UCSD-AML1 (cell line): ENCODE results near the gene IFNB1.

Experiments used
- DNase-seq: peaks from one replicate; lab custom pipeline; 2025; ENCODE audit not compliant: unreplicated experiment; lab: John Stamatoyannopoulos, UW

Gene IFNB1

GRCh38 chr9:21077781-21078180 is at the start of gene IFNB1:
IFNB1 (minus strand) TSS chr9:21077942; CDS start chr9:21077869, 73 bp downstream.
- DNase-seq, result no peak

- DNase-seq, result no peak
These were observed 44.0 kb upstream of the IFNB1 start for GRCh38 chr9:21121595-21122251.

GRCh38 chr9:21121079-21121478 is 43.3 kb upstream of the IFNB1 start:
- no peak for DNase-seq

- peak; percentile 51 for DNase-seq
These were observed 41.5 kb upstream of the IFNB1 start for GRCh38 chr9:21119093-21119770.

- no peak for DNase-seq
These were observed 36.6 kb upstream of the IFNB1 start for GRCh38 chr9:21114311-21114710.

- no peak for DNase-seq
These were observed 33.2 kb upstream of the IFNB1 start for GRCh38 chr9:21110708-21111576.

- DNase-seq, result no peak
These were observed 27.0 kb upstream of the IFNB1 start for GRCh38 chr9:21104787-21105186.

- DNase-seq, result no peak
These were observed 24.6 kb upstream of the IFNB1 start for GRCh38 chr9:21102305-21102704.

- DNase-seq, result no peak
These were observed 20.1 kb upstream of the IFNB1 start for GRCh38 chr9:21097817-21098216.

- no peak for DNase-seq
These were observed 19.1 kb upstream of the IFNB1 start for GRCh38 chr9:21096901-21097255.

GRCh38 chr9:21096172-21096900 is 18.6 kb upstream of the IFNB1 start:
- DNase-seq, result peak; percentile 34

GRCh38 chr9:21095561-21095960 is 17.8 kb upstream of the IFNB1 start:
- DNase-seq, result no peak

- no peak for DNase-seq
These were observed 8.8 kb upstream of the IFNB1 start for GRCh38 chr9:21086538-21086937.

- no peak for DNase-seq
These were observed 7.3 kb upstream of the IFNB1 start for GRCh38 chr9:21085005-21085404.

- DNase-seq, result no peak
These were observed 6.6 kb upstream of the IFNB1 start for GRCh38 chr9:21084242-21084850.

GRCh38 chr9:21082671-21083070 is 4.9 kb upstream of the IFNB1 start:
- DNase-seq, result no peak

- DNase-seq, result no peak
These were observed 4.3 kb upstream of the IFNB1 start for GRCh38 chr9:21081999-21082398.

- DNase-seq, result no peak
These were observed 3.7 kb upstream of the IFNB1 start for GRCh38 chr9:21081451-21081850.

GRCh38 chr9:21080793-21081192 is 3.1 kb upstream of the IFNB1 start:
- DNase-seq, result no peak

GRCh38 chr9:21078702-21079101 is 960 bp upstream of the IFNB1 start:
- no peak for DNase-seq

GRCh38 chr9:21075484-21075883 is 2.3 kb downstream of the IFNB1 start:
- DNase-seq, result peak; percentile 15
